SK-N-MC (cell line): Measurements from ENCODE around the gene SCAMP4.

ENCODE experiments used
- EZH2 ChIP-seq: fragments of 200-600 bp; sonication (generic); IDR thresholded peaks from one replicate; pipeline ENCODE4 v1.6.1; 2017; ENCODE audit warnings: antibody characterized with exemption
- POLR2AphosphoS5 ChIP-seq: IDR thresholded peaks from 2 replicates; pipeline ENCODE4 v1.6.1; 2012; ENCODE audit warnings: mild to moderate bottlenecking, low read depth, low read length, borderline replicate concordance

DNA sequence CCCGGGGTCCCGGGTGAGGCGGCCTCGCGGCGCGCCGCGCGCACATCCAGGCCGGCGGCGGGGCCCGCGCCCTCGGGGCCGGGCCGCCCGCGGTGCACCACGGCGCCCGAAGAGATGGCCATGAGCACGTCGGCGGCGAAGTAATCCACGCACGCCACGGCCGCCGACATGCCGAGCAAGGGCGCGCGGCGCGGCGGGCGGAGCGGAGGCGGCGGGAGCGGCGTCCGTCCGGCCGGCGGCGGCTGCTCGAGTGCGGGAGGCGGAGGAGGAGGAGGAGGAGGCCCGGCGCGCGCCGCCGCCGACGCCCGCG, 41.9 kb upstream of the SCAMP4 start, which contains the start of gene KLF16:
- no peak for TF ChIP-seq POLR2AphosphoS5
- no peak for TF ChIP-seq EZH2
